CD4-positive, alpha-beta T cell treated with Interleukin-4 for 1 hour (primary cell): ENCODE results near the gene LRFN2.

Experiments used
- DNase-seq, 2 donors: peaks; one replicate each; pipeline ENCODE4 v3.0.0-alpha.2; 2020 to 2022

Gene LRFN2

DNA sequence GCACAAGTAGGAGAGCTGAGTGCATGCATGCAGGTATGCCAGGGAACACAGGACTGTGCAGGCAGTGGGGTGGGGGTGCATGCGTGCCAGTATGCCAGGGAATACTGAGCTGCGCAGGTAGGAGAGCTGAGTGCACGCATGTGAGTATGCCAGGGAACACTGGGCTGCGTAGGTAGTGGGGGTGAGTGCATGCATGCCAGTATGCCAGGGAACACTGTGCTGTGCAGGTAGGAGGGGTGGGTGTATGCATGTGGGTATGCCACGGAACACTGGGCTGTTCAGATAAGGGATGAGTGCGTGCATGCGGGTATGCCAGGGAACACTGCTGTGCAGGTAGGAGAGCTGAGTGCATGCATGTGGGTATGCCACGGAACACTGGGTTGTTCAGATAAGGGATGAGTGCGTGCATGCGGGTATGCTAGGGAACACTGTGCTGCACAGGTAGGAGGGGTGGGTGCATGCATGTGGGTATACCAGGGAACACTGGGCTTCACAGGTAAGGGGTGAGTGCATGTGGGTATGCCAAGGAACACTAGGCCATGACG, 77.4 kb downstream of the LRFN2 start:
- no peak for DNase-seq

DNA sequence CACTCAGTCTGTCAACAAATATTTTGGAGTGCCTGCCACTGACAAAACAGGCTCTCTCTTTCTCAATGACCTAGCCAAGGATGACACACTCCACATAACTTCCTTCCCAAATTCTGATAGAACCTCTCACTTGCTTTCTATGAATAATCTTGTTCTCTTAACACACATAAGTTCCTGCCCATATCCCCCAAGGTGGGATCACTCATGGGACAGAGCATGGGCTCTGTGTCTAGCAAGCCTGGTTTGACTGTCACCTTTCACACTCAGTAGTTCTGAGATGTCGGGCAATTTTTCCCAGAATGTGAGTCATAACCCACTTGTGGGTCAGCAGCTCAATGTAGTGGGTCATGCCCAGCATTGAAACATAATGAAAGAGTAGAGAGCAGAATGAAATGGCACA, 78.1 kb downstream of the LRFN2 start:
- DNase-seq, result no peak

DNA sequence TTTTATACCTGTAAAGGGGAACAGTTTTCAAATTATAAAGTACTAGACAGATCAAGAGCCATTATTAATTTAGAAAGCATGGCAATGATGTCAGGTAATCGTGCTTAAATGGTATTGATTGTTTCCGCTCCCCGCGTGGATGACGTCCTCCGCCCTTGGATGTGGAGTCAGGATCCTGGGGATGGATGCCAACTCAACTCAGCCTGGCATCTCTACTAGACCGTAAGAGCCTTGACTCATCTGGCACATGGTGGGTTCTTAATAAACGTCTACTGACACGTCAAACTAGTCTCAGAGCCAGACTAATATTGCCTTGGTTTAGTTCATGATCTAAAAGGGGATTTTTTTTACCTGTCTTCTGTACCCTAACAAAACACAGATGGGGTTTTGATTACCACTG, 80.2 kb downstream of the LRFN2 start:
- no peak for DNase-seq

DNA sequence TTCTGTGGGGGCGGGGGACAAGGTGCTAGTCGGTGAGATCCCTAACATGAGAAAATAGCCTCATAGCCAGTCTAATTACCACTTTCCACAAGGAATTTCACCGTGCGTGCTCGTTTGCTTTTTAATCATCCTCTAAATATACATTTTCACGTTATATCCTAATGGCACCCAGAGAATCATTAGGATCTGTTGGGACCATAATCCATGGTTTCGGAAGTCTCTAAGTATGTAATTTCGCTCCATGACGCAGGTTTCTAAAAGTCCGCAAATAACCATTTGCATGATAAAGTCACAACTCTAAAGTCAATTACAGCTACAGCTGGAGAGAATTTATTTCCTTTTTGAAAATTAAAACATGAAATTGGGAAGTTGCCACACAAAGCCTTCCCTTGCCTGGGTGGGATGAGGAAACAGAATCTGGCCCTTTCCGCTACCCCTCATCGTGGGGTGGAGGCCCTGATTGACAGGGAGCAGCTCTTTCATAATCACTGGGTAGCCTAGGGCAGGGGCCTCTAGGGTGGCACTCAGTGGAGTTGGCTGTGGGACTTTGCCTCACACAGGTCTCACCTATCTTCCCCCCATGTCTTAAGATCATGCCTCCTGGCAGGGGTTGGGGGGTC, 81.9 kb downstream of the LRFN2 start:
- no peak for DNase-seq

DNA sequence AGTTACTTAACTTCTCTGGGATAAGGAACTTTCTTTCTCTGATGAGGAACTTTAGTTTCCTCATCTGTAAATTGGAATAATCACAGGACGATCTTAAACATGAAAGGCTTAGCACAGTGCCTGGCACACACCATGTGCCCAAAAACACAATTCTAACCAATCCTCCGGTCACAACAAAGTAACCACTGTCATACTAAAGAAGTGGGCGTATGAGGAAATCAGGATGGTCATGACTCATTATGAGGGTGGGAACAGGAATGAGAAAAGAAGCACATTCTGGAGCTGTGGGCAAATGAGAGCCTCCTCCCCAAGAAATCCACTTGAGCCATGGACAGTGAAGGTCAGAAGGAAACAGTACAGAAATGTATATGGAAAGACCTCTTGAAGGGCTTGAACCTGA, 82.9 kb downstream of the LRFN2 start:
- no peak for DNase-seq

DNA sequence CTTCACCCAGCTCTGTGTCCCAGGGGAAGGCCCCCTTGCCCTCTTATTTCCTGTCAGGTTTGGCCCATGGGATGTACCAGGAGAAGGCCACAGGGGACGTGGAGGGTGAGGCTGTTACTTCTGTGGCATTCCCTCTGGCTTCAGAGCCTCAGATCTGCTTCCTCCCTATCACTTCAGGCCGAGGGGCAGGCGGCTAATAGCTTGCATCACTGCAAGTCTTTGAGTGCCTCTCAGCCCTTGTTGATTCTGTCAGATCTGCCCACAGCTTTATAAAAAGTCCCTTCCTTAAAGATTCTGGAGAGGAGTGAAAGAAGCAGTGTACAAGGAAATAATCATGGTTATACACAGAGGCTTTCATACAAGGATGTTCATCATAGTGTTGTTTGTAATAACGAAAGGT, 86.9 kb downstream of the LRFN2 start:
- no peak for DNase-seq

DNA sequence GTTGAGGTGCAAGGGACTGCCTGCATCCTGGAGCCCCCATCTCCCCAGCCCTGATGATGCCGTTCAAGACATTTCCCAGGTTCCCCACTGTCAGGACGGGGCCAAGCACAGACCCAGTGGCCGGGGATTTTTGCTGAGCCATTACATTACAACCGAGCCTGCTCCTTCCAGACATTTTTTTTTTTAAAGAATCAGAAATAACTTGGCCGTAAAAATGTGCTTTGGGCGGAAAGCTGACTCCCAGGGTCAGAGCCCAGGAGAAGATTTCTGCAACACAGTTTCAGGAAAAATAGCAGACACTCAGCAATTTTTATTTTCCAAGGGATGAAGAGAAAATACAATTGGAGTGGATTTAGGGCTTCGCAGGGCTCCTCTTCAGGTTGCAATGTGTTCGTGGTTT, 87.9 kb downstream of the LRFN2 start:
- no peak for DNase-seq

DNA sequence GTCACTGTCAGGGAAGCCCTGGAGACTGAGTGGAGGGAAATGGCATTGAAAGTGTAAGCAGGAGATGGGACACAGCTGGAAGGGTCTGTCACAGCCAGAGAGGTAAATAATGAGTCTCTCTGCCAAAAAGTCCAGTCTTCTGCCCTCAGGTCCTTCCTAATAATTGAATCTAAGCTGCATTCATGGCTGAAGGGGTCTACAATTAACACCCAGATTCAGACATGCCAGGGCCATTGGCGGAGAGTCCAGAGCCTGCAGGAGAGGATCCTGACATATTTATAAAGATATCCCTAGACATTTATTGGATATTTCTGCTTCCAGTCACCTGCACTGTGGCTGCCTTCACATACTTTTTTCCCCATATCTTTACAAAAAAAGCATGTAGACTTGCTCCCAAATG, 89.0 kb downstream of the LRFN2 start:
- DNase-seq, result no peak

DNA sequence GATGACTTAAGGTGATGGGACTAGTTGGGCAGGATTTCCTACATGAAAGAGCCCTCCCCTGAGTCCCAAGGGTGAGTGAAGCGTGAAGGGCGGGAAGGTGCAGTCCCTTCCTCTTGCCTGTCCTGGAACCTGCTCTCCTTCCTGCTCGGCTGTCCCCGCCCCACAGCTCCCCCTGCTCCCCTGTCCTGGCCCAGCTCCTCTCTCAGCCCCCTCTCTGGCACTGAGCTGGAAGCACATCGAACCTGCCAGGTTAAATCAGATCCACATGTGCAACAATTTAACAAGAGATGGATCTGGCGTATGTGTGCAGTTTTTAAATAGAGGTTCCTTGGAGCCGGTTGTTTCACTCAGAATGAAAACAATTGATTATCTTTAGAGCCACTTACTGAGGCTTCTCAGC, 95.0 kb downstream of the LRFN2 start:
- no peak for DNase-seq

DNA sequence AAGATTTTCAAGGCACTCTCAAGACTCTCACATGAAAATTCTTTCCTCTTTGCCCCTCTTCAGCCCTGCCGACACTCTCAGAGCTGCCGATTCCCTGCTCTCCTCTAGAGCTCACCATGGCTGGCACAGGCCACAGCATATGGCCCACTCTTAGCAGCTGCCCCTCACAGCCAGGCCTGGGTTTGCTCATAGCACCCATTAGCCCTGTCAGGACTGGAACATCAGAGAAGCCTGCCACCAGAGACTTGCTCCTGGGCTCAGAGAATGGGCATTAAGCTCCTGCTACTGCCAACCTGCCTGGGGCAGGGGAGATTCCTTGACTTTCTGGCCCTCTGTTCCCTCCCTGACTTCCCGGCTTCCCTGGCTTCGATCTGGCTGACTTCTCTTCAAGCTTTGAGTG, 96.7 kb downstream of the LRFN2 start:
- no peak for DNase-seq

DNA sequence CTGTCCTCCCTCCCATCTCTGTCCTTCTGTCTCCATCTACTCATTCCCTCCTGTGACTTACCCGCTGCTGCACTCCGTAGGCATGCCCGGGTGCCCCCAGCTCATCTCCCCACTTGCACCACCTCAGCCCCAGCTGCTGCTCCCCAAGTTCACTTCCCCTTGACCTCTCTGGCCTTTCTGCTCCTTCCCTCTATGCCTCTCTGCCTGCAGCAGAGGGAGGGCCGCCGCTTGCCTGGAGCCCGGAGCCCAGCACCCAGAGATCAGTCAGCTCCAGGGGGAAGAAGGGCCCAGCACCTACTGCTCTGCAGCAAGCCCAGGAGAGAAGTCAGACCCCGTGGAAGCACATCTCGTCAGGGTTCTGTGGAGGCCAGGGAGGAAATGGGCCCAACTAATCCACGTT, 97.4 kb downstream of the LRFN2 start:
- DNase-seq, result no peak

DNA sequence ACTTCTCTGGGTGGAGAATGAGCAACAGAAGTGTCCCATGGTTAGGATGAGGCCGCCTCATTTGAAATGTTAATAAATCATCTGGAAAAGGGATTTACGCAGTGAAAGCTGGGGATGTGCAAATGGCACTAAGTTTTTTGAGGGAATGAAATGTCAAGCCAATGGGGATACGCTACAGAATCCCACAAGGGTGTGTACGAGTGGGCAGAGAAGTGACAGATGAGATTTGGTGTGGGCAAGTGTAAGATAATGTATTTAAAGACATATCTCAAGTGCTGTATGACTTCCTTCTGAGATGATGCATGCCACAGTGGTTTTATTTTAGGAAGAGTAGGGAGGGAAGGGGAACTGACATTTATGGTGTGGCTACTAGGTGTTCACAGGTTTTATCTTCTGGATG, 100.6 kb downstream of the LRFN2 start:
- no peak for DNase-seq

DNA sequence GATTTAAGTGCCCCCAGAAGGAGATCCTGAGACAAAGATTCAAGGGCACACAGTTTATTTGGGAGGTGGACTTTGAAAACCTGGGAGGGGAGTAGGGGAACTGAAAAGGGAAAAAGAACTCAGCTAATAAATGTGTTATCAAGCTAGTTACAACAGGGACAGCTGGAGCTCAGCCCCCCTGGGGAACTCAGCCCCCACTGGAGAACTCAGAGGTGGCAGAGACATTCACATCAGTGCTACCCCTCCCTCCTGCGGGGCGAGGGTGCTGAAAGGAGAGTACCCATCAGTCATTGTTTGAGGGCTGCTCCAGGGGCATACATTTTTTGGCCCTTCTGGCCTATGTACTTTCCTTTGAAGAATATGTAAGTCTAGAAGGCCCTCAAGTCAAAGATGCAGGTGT, 101.4 kb downstream of the LRFN2 start:
- no peak for DNase-seq

DNA sequence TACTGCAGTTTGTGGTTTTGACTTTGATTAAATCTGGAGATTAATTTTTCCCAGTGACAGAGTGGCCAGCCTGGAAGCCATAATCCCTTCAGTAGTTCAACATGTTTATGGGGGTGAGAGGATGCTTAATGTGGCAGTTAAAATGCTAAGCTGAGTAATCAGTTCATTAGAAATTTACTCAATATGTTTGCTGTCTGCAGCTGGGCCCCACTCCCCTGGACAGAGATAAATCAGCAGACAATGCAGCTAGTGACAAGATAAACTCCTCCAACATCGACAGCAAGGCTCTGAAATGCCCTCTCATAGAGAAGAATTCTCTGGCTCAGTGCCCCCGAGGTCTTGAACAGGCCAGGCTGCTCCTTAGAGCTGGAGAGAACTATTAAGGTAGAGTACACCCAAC, 101.9 kb downstream of the LRFN2 start:
- DNase-seq, result no peak

DNA sequence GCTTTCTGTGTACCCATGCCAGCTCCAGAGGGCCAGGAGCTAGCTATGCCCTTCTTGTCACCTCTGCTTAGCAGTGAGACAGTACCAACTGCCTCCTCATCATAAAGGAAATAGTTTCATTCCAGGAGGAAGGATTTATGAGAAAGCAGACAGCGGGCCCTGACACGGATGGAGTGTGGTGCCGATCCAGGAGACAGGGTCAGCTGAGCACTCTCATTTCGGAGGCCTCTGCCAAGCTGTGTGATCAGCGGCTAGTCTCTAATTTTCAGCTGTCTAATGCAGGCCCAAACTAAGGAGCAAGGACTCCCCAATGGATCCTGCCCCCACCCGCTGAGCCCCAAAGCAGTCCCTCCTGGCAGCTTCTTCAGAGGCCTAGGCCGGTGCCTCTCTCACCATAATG, 103.1 kb downstream of the LRFN2 start:
- DNase-seq, result no peak

DNA sequence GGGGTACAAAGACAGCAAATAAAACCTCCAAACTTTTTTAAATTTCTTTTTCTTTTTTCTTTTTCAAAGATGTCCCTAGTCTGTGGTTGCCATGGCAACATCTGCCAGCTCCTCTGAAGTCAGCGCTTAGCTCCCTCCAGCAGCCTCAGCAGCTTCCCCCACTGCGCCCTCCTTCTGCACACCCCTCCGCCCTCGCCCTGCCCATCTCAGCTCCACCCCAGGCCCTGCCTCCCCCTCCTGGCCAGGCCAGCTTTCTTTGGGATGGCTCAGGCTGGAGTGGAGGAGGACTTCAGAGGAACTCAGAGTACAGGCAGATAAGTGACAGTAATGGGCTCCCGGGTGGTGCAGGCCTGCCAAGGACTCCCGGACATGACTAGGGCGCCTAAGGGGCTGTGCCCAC, 104.6 kb downstream of the LRFN2 start:
- DNase-seq, result no peak

DNA sequence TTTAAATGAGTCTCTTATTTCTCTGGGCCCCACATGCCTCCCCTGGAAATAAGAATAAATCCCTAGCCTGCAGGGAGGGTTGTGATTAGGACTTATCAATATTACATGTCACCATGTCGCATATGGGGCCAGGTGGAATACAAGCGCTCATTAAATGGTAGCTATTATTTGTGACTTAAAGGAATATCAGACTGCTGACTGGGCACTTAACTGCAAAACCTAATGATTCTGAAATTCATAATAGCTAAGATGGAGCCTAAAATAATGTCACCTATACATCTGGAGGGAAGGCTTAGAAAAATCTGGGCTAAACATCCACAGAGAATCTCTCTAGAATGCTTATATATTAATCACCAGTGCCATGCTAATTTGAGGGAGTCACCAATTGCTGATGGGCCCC, 106.5 kb downstream of the LRFN2 start:
- no peak for DNase-seq

DNA sequence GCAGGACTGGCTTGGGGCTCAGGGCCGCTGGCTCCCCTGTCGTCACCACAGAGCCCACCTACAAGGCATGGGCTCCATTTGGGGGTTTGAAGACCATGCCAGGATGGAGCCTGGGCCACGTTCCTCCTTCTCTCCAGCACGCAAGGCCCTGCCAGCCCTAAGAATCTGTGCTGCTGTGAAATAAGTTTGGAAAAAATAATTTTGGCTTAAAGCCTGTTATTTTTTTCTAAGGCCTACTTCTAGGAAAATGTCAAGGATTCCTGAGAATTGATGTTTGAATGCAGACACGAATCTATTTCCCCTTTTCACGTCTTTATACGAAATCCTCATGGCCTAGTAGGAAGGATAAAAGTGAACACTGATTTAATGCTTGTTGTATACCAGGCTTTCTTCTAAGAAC, 107.5 kb downstream of the LRFN2 start:
- no peak for DNase-seq

DNA sequence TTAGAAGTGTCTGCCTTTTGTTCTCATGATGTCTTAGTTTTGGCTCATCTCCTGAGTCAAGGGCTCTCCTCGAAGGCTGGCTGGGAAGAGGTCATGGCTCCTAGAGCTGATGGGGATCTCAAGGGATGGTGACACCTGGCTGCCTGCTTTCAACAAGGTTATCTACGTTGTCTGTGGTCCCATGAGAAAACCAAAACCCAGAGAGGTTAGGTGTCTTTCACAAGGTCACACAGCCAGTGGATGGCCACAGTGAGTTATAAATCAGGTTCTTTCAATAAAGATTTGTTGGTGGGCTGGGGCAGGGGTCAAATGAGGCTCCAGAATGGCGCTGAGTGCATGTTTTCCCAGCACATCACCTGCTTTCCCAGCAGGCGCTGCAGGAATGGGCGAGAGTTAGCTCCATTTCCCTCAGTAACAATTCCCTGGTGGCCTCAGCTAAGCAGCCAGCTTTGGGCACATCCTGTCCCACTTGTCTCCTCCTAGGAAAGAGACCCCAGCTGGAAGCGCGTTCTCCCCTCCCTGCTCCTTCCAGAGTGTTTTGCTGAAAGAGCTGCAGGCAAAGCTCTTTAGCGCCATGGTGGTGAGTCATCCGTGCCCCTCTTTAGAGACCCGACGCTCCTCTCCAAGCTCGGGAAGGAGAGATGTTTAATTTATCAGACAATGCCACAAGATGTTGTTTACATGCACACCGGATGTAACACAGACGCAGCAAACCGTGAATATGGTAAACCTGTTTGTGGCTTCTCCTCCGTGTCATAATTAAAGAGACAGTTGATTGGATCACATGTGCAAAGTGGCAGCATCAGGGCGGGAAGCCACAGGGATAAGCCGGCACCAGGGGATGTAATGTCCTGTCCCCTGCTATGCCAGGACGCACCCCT, 109.7 kb downstream of the LRFN2 start:
- peak; percentile 57 to 66 for DNase-seq

DNA sequence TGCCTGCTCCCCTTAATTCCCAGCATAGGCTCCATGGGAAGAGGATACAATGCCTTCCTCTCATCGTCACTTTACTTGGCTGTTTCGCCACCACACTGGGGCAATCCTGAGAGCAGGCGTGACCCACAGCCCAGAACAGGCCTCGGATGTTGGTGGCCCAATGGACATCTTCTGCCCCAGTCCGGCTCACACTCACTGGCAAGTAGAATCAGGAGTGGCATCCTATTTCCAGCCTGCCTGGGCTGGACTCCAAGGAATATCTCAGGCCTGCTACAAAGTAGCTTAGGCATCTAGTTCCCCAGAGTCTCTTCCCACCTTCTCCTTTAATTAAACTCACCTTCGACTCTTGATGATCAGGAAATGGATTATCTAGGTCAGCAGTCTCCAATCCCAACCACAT, 110.5 kb downstream of the LRFN2 start:
- DNase-seq, result no peak

DNA sequence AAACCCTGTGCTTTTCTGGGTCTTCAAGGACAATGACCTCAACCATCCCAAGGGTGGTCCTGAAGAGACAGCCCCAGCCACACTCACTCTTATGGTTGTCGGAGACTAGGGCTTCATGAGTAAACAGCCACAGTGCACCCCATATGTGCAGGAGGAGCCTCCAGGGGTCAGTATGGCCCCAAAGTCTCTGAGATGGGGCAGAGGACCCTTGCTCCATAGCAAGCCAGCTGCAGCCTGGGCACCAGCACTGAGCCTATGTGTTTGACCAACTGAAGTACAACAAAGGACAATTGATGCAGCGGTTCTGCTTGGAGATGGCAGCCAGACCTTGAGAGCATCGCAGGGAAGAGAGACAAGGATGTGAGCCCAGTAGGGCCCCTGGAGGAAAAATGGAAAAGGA, 112.2 kb downstream of the LRFN2 start:
- no peak for DNase-seq

DNA sequence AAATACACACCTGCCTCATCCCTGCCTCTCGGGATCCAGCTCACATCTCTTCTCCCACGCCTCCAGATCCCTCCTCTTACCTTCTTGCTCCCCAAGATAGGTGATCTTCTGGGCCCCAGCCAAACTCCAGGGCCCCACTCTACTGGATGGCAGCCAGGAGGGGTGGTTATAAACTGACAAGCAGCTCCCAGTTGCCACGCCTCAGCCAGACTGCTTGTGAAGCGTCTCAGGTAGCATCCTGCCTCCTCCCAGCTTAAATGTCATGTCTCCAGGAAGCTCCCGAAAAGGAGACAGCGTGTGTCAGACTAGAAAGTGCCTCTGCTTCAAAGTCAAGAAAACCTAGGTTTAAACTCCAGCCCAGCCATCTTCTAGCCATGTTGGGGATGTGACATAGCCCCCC, 114.1 kb downstream of the LRFN2 start:
- no peak for DNase-seq

DNA sequence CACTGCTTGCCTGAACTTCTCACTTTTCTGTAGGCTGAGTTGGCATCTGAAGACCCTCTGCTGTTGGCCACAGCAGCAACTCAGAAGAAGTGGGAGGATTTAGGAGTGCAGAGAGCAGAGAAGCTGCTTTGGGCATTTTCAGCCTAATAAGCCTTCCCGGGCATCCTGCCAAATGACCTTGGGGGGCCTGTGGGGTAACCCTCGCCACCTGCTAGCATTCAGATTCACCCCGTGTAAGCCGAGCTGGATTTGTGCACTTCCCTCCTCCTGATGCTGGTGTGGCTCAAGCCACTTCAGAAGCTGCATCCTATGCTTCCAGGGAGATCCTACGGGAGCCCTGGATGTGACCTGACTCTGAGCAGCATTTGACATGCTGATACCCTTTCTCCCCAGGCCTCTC, 114.8 kb downstream of the LRFN2 start:
- no peak for DNase-seq

DNA sequence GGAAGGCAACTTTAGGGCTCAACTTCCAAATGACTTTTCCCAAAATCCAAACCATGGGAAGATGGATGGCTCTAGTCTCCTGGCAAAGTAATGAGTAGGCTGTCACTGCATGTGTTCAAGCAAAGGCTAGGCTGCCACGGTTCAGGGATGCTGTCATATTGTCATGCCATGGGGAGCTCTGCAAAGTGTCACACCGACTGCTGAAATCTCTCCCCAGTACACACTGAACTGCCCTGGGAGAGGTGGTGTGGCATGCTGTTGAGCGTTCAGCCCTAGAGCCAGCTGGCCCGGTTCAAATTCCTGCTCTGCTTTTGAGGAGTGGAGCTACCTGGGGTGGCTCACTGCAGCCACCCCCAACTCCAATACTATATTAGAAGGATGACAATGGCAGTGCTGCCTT, 115.9 kb downstream of the LRFN2 start:
- DNase-seq, result no peak

DNA sequence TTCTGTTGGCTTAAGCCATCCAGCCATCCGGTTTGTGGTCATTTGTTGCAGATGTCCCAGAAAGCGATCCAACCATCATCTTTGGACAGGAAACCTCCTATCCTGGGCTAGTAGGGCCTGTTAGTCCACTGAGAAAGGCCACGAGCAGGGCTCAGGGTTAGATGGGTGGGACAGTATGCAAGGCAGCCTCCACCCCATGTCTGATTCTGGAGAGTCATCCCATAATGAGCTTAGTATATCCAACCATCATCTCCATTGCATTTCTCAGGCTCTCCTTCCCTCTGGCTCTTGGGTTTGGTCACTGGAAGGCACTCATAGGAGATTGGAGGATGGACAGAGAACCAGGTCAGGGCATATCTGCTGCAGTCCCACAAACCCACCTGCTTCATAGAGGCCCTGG, 117.8 kb downstream of the LRFN2 start:
- no peak for DNase-seq
